SU-DHL-6 (cell line): ENCODE results near the gene MACF1.

Experiments
- H2AFZ ChIP-seq: fragments of 200-600 bp; sonication (generic); 2 replicates; pipeline ENCODE4 v1.6.1; 2014; ENCODE audit warnings: low read depth, mild to moderate bottlenecking, moderate library complexity, mixed read lengths, antibody characterized with exemption, low read length; ENCODE audit not compliant: severe bottlenecking
- H3F3A ChIP-seq: fragments of 200-600 bp; shearing (Covaris generic); 2 replicates; pipeline ENCODE4 v1.6.0; 2016; ENCODE audit warnings: antibody characterized with exemption, mild to moderate bottlenecking; ENCODE audit not compliant: insufficient read depth
- H3K27ac ChIP-seq: fragments of 200-600 bp; sonication (generic); 2 replicates; pipeline ENCODE4 v1.5.1; 2016; ENCODE audit warnings: low read depth, mild to moderate bottlenecking, low read length, moderate library complexity, mixed read lengths
- H3K27me3 ChIP-seq: fragments of 200-600 bp; sonication (generic), shearing (Covaris generic); 2 replicates; pipeline ENCODE4 v1.6.0; 2014; ENCODE audit warnings: mild to moderate bottlenecking, low read length
- H3K36me3 ChIP-seq: fragments of 200-600 bp; sonication (generic); 2 replicates; pipeline ENCODE4 v1.6.1; 2014; ENCODE audit warnings: mild to moderate bottlenecking, low read length, mixed read lengths
- H3K4me2 ChIP-seq: fragments of 300-600, 200-600 bp; shearing (Covaris generic), sonication (generic); 2 replicates; pipeline ENCODE4 v1.6.0; 2014; ENCODE audit warnings: low read length, low read depth, mild to moderate bottlenecking; ENCODE audit not compliant: poor library complexity, severe bottlenecking
- H3K4me3 ChIP-seq: fragments of 200-600 bp; sonication (generic); 2 replicates; pipeline ENCODE4 v1.5.1; 2014; ENCODE audit warnings: antibody characterized with exemption, low read length, mild to moderate bottlenecking, mixed read lengths; ENCODE audit not compliant: insufficient read depth, poor library complexity, severe bottlenecking
- H3K79me2 ChIP-seq: fragments of 200-600 bp; sonication (generic); 2 replicates; pipeline ENCODE4 v1.6.1; 2014; ENCODE audit warnings: mild to moderate bottlenecking, low read length, moderate library complexity; ENCODE audit not compliant: insufficient read depth
- H3K9ac ChIP-seq: fragments of 200-600 bp; sonication (generic); 2 replicates; pipeline ENCODE4 v1.7.0; 2014; ENCODE audit warnings: mild to moderate bottlenecking, low read length
- H3K9me2 ChIP-seq: fragments of 200-600 bp; sonication (generic); replicated peaks from 2 replicates; pipeline ENCODE4 v1.6.1; 2014; ENCODE audit warnings: low read length; ENCODE audit not compliant: insufficient read depth
- H3K9me3 ChIP-seq: fragments of 200-600 bp; sonication (generic); 2 replicates; pipeline ENCODE4 v1.6.1; 2014; ENCODE audit warnings: low read length, mixed read lengths; ENCODE audit not compliant: insufficient read depth
- H4K20me1 ChIP-seq: fragments of 200-600 bp; sonication (generic); 2 replicates; pipeline ENCODE4 v1.6.1; 2014; ENCODE audit warnings: low read depth, mild to moderate bottlenecking, antibody characterized with exemption, low read length, moderate library complexity, mixed read lengths
- EZH2phosphoT487 ChIP-seq: fragments of 200-600 bp; sonication (generic), shearing (Covaris generic); conservative IDR thresholded peaks from 2 replicates; pipeline ENCODE4 v1.6.1; 2018; ENCODE audit warnings: mild to moderate bottlenecking, antibody characterized with exemption, low read length, moderate library complexity, mixed read lengths
- TF ChIP-seq, protein P1 (sequence below): fragments of 200-600 bp; sonication (generic); IDR thresholded peaks from one replicate; pipeline ENCODE4 v1.5.1; 2017; ENCODE audit warnings: antibody characterized with exemption, mild to moderate bottlenecking, low read length, moderate library complexity; ENCODE audit not compliant: insufficient read depth, poor library complexity, severe bottlenecking

MACF1 gene

DNA sequence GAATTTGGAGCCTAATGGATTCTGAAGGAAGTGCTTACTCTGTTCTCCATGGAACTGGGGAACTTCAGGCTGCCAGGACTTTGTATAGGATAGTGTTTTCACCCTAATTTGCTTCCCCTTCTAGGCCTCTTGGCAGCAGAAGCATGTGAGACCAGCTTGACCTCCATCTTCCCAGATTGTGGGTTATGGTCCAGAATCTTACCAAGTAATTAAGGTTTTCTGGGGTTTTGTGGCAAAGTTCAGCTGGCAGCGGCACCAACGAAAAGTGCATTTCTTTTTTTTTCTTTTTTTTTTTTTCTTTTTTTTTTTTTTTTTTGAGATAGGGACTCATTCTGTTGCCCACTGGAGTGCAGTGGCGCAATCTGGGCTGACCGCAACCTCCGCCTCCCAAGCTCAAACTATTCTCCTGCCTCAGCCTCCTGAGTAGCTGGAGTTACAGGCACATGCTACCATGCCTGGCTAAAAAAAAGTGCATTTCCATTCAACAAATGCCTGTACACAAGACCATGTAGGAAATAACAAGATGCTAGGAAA, 283.6 kb downstream of the MACF1 start:
- no peaks in the 10 kb centered on the region for H3K9me3 ChIP-seq
- H4K20me1 ChIP-seq: no peaks in the 10 kb centered on the region
- no peak overlapping the region for H3K4me2 ChIP-seq
- H3K36me3 ChIP-seq: peaks cover 11% of the 10 kb centered on the region; the same call in 1 of the 2 replicates
- no peaks in the 10 kb centered on the region for H3K79me2 ChIP-seq
- H3K9ac ChIP-seq: no peak overlapping the region
- H3K27ac ChIP-seq: no peak overlapping the region
- H3K9me2 ChIP-seq: no peaks in the 10 kb centered on the region
- peaks cover 14% of the 10 kb centered on the region; the same call in 1 of the 2 replicates for H3F3A ChIP-seq
- TF ChIP-seq, protein P1, sequence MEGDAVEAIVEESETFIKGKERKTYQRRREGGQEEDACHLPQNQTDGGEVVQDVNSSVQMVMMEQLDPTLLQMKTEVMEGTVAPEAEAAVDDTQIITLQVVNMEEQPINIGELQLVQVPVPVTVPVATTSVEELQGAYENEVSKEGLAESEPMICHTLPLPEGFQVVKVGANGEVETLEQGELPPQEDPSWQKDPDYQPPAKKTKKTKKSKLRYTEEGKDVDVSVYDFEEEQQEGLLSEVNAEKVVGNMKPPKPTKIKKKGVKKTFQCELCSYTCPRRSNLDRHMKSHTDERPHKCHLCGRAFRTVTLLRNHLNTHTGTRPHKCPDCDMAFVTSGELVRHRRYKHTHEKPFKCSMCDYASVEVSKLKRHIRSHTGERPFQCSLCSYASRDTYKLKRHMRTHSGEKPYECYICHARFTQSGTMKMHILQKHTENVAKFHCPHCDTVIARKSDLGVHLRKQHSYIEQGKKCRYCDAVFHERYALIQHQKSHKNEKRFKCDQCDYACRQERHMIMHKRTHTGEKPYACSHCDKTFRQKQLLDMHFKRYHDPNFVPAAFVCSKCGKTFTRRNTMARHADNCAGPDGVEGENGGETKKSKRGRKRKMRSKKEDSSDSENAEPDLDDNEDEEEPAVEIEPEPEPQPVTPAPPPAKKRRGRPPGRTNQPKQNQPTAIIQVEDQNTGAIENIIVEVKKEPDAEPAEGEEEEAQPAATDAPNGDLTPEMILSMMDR: no peak
- TF ChIP-seq EZH2phosphoT487: no peak
- H3K27me3 ChIP-seq: no peaks in the 10 kb centered on the region
- no peak overlapping the region for H3K4me3 ChIP-seq
- H2AFZ ChIP-seq: no peak overlapping the region

DNA sequence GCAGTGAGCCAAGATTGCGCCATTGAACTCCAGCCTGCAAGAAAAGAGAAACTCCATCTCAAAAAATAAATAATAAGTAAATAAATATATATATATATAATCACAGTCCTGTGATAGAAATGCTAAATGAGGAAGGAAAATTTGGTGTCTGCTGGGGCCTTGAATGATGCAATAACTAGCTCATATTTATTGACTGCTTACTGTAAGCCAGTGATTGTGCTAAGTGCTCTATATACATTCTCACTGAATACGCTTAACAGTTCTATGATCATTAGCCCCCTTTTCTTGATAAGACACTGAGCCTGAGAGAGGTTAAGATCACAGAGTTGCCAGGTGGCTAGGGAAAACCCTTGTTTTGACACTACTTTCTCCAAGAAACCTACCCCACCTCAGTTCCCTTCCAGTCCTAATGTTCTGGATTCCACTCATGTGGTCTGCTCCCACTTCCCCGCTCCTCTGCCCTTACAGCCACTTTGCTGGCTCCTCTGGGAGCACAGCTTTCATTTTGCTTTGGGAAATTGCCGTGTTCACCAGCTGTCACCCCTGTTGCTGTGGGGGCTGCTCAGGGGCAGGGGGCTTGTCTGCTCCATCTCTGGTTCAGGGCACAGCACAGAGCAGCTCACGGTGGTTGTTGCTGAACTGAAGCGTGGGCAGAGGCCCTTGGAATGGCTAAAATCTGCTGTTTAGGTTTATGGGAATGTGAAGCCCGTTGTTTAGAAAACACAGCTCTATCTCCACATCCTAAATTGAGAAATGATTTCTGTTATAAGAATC, 284.5 kb downstream of the MACF1 start:
- peaks cover 11% of the 10 kb centered on the region; the same call in 1 of the 2 replicates for H3K36me3 ChIP-seq
- no peaks in the 10 kb centered on the region for H3K27me3 ChIP-seq
- H2AFZ ChIP-seq: no peak overlapping the region
- no peak for TF ChIP-seq EZH2phosphoT487
- TF ChIP-seq, protein P1: no peak
- no peaks in the 10 kb centered on the region for H3K9me3 ChIP-seq
- H3K4me3 ChIP-seq: no peak overlapping the region
- no peaks in the 10 kb centered on the region for H3K79me2 ChIP-seq
- H3K9ac ChIP-seq: no peak overlapping the region
- no peak overlapping the region for H3K27ac ChIP-seq
- H3K4me2 ChIP-seq: no peak overlapping the region
- H3K9me2 ChIP-seq: no peaks in the 10 kb centered on the region
- H3F3A ChIP-seq: peaks cover 14% of the 10 kb centered on the region; the same call in 1 of the 2 replicates
- H4K20me1 ChIP-seq: no peaks in the 10 kb centered on the region

DNA sequence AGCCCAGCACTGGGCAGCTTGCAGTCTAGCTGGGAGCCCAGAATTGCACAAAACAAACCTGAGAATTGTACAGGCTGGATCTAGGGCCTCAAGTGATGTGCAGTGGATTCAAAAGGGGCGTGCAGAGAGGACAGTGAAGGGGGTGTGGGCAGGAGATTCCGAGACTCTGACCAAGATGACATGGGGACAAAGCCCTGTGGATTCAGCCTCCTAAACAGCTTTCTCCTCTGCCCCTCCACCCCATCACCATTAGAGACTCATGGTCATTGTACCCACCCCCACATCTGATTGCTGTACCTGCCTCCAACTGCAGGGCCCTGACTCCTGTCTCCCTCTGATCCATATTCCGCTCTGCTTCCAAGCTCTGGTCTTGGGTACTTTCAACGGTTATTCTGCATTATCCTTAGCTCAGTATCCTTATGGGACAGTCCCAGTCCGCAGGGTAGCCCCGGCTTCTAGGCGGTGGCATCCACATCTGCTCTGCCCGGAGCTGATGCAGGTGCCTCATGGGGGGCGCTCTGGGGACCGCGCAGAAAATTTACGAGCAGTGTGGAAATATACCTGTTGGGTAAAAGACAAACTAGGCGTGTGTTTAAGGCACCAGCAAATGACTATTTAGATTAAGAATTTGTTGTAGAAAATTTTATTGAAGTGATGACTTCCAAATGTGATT, 285.2 kb downstream of the MACF1 start:
- Histone ChIP-seq H3K27ac (no peak overlapping the region), H4K20me1 (no peaks in the 10 kb centered on the region), H3F3A (peaks cover 14% of the 10 kb centered on the region; the same call in 1 of the 2 replicates), H3K4me3 (no peak overlapping the region), H3K9me2 (no peaks in the 10 kb centered on the region), H3K9ac (no peak overlapping the region), H3K4me2 (no peak overlapping the region), H3K27me3 (no peaks in the 10 kb centered on the region), H2AFZ (no peak overlapping the region), H3K9me3 (no peaks in the 10 kb centered on the region), H3K36me3 (peaks cover 9% of the 10 kb centered on the region; the same call in 1 of the 2 replicates), H3K79me2 (no peaks in the 10 kb centered on the region)
- TF ChIP-seq, protein P1: no peak
- TF ChIP-seq EZH2phosphoT487: no peak
